GM13976 (cell line): ENCODE results near the gene ANKRD11.
"Not testable (repeated sequence)": the region's sequence is repeated elsewhere in the genome, so short reads cannot be mapped to it uniquely, and the experiment has no call there.

Experiments used
- DNase-seq: peaks from one replicate; pipeline ENCODE4 v3.0.0; 2012; ENCODE audit warnings: low spot score
- in situ Hi-C: fragments of 300-500 bp; cut with MboI; formaldehyde crosslinking; loops from one replicate; pipeline ENCODE4 v1.12.0; 2022; ENCODE audit warnings: low sequenced_read_pairs, mixed read lengths, inconsistent platforms; ENCODE audit not compliant: unreplicated experiment
- TF ChIP-seq, protein P1 (sequence below): IDR thresholded peaks from 2 replicates; pipeline ENCODE4 v1.5.1; 2012; ENCODE audit warnings: borderline replicate concordance, mild to moderate bottlenecking; ENCODE audit not compliant: insufficient read depth; ENCODE audit errors: extremely low read depth, missing control alignments, control extremely low read depth

The ANKRD11 gene

DNA sequence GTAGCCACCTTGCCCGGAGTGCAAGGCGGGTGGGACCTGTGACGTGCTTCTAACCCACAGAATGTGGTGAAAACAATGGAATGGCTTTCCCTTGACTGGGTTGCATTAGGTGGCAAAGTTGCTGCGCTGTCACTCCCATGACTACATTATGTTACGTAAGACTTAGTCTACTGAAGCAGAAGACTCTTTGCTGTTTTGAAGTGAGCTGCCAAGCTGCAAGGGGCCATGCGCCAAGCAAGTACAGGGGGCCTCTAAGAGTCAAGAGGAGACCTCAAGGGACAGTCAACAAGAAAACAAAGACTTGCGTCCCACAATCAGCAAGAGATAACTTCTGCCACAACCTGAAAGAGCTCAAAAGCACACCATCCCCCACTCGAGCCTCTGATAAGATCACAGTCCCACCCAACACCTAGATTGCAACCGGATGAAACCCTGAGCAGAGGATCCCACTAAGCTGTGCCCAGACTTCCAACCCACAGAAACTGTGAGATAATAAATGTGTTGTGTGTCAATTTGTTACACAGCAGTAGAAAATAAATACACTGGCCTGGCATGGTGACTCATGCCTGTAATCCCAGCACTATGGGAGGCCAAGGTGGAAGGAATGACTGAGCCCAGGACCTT is 16.5 kb downstream of the ANKRD11 start:
- TF ChIP-seq, protein P1, sequence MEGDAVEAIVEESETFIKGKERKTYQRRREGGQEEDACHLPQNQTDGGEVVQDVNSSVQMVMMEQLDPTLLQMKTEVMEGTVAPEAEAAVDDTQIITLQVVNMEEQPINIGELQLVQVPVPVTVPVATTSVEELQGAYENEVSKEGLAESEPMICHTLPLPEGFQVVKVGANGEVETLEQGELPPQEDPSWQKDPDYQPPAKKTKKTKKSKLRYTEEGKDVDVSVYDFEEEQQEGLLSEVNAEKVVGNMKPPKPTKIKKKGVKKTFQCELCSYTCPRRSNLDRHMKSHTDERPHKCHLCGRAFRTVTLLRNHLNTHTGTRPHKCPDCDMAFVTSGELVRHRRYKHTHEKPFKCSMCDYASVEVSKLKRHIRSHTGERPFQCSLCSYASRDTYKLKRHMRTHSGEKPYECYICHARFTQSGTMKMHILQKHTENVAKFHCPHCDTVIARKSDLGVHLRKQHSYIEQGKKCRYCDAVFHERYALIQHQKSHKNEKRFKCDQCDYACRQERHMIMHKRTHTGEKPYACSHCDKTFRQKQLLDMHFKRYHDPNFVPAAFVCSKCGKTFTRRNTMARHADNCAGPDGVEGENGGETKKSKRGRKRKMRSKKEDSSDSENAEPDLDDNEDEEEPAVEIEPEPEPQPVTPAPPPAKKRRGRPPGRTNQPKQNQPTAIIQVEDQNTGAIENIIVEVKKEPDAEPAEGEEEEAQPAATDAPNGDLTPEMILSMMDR: no peak
- no peak for DNase-seq
- in situ Hi-C loops: no loop called here

- DNase-seq: no peak
- TF ChIP-seq, protein P1: no peak
- in situ Hi-C loops: no loop called here
These were observed 17.1 kb downstream of the ANKRD11 start for GRCh38 chr16:89473136-89473712.

DNA sequence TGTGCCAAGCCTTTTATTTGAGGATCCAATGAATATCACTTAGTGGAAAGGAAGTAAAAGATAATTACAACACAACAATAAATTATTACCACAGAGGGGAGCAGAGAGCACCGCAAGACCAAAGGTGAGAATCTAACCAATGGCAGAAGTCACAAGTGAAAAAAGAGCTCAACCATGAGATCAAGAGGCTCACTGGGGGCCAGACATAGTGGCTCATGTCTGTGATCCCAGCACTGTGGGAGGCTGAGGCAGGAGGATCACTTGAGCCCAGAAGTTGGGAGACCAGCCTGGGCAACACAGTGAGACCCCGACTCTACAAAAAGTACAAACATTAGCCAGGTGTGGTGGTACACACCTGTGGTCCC is 17.7 kb downstream of the ANKRD11 start:
- DNase-seq: no peak
- TF ChIP-seq, protein P1: no peak
- in situ Hi-C loops: no loop called here

GRCh38 chr16:89467382-89467781 is 23.0 kb downstream of the ANKRD11 start:
- TF ChIP-seq, protein P1: no peak
- in situ Hi-C loops: no loop called here
- no peak for DNase-seq

- in situ Hi-C loops: no loop called here
These were observed 23.4 kb downstream of the ANKRD11 start for GRCh38 chr16:89466920-89467319.

GRCh38 chr16:89463312-89463711 is 27.0 kb downstream of the ANKRD11 start:
- in situ Hi-C loops, DNase-seq: not testable (repeated sequence)

More at GRCh38 chr16:89466920-89467319, 23.4 kb downstream of the ANKRD11 start:
- no peak for DNase-seq
- TF ChIP-seq, protein P1: no peak

DNA sequence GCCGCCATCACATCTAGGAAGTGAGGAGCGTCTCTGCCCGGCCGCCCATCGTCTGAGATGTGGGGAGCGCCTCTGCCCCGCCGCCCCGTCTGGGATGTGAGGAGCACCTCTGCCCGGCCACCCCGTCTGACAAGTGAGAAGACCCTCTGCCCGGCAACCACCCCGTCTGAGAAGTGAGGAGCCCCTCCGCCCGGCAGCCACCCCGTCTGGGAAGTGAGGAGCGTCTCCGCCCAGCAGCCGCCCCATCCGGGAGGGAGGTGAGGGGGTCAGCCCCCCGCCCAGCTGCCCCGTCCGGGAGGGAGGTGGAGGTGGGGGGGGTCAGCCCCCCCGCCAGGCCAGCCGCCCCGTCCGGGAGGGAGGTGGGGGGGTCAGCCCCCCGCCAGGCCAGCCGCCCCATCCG is 27.7 kb downstream of the ANKRD11 start:
- in situ Hi-C loops, DNase-seq: not testable (repeated sequence)

DNA sequence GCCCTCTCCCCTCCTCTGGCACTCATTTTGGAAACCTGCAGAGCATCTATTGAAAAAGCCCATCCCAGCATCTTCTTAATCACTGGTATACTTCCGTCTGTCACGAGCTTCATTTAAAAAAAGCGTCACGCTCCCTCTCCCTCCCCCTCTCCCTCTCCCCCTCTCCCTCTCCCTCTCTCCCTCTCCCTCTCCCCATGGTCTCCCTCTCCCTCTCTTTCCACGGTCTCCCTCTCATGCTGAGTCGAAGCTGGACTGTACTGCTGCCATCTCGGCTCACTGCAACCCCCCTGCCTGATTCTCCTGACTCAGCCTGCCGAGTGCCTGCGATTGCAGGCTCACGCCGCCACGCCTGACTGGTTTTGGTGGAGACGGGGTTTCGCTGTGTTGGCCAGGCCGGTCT is 28.5 kb downstream of the ANKRD11 start:
- DNase-seq, in situ Hi-C loops: not testable (repeated sequence)
